Nephron progenitor cell (in vitro differentiated cells): ENCODE data around the gene C1orf21.

Experiments
- DNase-seq: peaks from one replicate; pipeline ENCODE4 v3.0.0; 2021
- H3K27ac Mint-ChIP-seq: 2 replicates; pipeline ENCODE4 v1.8.0; 2021; ENCODE audit warnings: mild to moderate bottlenecking, moderate library complexity, mixed read lengths
- H3K27me3 Mint-ChIP-seq: 2 replicates; pipeline ENCODE4 v1.8.0; 2021; ENCODE audit warnings: mild to moderate bottlenecking, low read depth, mixed read lengths; ENCODE audit not compliant: poor library complexity
- H3K36me3 Mint-ChIP-seq: 2 replicates; pipeline ENCODE4 v1.8.0; 2021; ENCODE audit warnings: low read depth, mixed read lengths
- H3K4me1 Mint-ChIP-seq: 2 replicates; pipeline ENCODE4 v1.8.0; 2021; ENCODE audit warnings: mixed read lengths
- H3K4me3 Mint-ChIP-seq: 2 replicates; pipeline ENCODE4 v1.8.0; 2021; ENCODE audit warnings: mild to moderate bottlenecking, moderate library complexity, mixed read lengths
- H3K9me3 Mint-ChIP-seq: 2 replicates; pipeline ENCODE4 v1.8.0; 2021; ENCODE audit warnings: mild to moderate bottlenecking, moderate library complexity, mixed read lengths
- TF ChIP-seq, protein P1 (sequence below): fragments of 200-600 bp; sonication (generic); IDR thresholded peaks from 2 replicates; pipeline ENCODE4 v1.5.0; 2021; ENCODE audit warnings: antibody characterized with exemption

C1orf21 gene

DNA sequence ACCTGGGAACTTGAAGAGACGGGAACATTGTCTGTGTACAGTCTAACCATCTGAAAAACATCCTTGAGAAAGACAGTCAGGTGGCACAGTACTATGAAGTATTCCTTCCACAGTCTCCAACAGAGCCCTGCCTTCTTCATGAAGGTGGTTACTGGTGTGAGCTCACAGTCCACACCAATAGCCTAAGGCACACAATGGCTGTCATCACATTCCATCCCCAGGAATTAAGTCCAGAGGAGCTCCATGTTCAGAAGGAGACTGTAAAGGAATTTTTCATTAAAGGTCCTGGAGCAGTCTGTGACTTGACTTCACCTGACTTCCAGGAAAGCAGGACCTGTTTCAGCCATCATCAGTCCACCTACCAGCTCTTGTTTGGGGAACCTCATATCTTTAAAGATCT is 180.2 kb downstream of the C1orf21 start:
- Mint-ChIP-seq H3K27ac (no peak overlapping the region), H3K4me3 (no peak overlapping the region), H3K4me1 (no peaks in the 10 kb centered on the region), H3K9me3 (no peaks in the 10 kb centered on the region), H3K27me3 (peaks cover 2% of the 10 kb centered on the region), H3K36me3 (no peaks in the 10 kb centered on the region)
- TF ChIP-seq, protein P1, sequence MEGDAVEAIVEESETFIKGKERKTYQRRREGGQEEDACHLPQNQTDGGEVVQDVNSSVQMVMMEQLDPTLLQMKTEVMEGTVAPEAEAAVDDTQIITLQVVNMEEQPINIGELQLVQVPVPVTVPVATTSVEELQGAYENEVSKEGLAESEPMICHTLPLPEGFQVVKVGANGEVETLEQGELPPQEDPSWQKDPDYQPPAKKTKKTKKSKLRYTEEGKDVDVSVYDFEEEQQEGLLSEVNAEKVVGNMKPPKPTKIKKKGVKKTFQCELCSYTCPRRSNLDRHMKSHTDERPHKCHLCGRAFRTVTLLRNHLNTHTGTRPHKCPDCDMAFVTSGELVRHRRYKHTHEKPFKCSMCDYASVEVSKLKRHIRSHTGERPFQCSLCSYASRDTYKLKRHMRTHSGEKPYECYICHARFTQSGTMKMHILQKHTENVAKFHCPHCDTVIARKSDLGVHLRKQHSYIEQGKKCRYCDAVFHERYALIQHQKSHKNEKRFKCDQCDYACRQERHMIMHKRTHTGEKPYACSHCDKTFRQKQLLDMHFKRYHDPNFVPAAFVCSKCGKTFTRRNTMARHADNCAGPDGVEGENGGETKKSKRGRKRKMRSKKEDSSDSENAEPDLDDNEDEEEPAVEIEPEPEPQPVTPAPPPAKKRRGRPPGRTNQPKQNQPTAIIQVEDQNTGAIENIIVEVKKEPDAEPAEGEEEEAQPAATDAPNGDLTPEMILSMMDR: no peak
- no peak for DNase-seq

DNA sequence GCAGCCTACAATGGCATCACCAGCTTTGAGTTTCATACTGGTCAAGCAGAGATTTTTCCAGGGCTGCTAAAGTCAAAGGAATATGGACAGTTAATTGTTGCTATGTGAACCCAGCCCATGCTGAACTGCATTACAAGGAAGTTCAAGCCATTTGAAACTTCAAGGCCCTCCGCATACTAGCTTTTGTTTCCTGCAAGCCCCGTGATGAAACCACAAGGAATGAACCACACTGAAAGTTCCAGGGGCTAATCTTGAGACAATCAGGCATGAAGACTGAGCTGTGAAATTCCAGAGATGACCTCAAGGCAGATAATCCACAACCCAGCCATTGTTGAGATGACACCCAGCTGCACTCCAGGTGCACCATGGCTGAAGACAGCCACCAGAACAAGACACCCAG is 180.8 kb downstream of the C1orf21 start:
- no peaks in the 10 kb centered on the region for H3K9me3 Mint-ChIP-seq
- DNase-seq: no peak
- TF ChIP-seq, protein P1: no peak
- no peak overlapping the region for H3K27ac Mint-ChIP-seq
- no peaks in the 10 kb centered on the region for H3K36me3 Mint-ChIP-seq
- H3K4me1 Mint-ChIP-seq: no peaks in the 10 kb centered on the region
- H3K27me3 Mint-ChIP-seq: peaks cover 2% of the 10 kb centered on the region
- no peak overlapping the region for H3K4me3 Mint-ChIP-seq

DNA sequence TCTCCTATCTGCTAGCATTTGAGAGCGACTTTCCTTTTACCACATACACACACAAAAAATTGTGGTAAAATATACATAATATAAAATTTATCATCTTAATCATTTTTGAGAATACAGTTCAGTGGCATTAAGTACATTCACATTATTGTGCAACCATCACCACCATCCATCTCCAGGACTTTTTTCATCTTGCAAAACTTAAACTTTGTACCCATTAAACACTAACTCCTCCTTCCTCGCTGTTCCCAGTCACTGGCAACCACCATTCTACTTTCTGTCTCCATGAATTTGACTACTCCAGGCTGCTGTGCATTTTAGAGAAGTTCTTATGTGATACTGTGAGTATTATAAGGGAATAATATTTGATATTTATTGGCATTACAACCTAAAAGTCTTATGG is 181.3 kb downstream of the C1orf21 start:
- no peaks in the 10 kb centered on the region for H3K4me1 Mint-ChIP-seq
- DNase-seq: no peak
- H3K9me3 Mint-ChIP-seq: no peaks in the 10 kb centered on the region
- peaks cover 2% of the 10 kb centered on the region for H3K27me3 Mint-ChIP-seq
- no peak overlapping the region for H3K27ac Mint-ChIP-seq
- no peak overlapping the region for H3K4me3 Mint-ChIP-seq
- TF ChIP-seq, protein P1: no peak
- no peaks in the 10 kb centered on the region for H3K36me3 Mint-ChIP-seq

DNA sequence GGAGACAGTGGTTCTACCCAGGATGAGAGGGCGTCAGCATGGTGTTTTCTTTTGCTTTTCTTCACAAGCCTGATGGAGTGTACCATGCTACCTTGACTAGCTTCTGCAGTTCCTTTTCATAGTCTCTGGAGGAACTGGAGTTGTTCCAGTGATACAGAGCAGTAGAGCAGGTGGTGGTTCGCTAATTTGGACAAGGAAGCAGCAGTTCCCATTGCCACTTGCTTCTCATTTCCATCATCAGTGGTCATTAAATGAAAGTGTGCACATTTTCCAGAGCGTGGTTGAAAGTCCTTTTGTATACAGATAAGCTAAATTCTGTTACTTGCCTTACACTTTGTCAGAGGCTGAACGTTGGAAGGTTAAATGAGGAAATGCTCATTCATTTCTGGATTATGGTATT is 182.3 kb downstream of the C1orf21 start:
- Mint-ChIP-seq H3K9me3 (no peaks in the 10 kb centered on the region), H3K4me1 (no peaks in the 10 kb centered on the region), H3K27me3 (peaks cover 2% of the 10 kb centered on the region), H3K36me3 (no peaks in the 10 kb centered on the region), H3K4me3 (no peak overlapping the region), H3K27ac (no peak overlapping the region)
- DNase-seq: no peak
- TF ChIP-seq, protein P1: no peak

DNA sequence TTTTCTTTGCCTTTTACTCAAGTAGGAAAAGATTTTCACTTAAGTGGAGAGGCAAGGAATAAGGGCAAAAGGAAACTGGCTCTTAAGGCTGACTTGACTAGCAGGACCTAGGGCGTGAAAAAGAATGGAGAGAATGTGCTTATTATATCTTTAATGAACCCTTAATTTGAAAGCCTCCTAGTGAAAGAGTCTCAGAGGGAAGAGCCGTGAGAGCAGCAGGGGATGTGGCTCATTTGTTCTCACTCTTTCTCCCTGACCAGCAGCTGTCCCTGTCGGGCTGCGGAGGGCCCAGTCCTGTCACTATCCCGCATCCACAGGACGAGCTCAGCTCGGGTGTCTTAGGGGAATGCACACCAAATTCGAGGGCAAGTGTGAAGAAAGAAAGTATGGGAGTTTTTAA is 187.8 kb downstream of the C1orf21 start:
- no peaks in the 10 kb centered on the region for H3K9me3 Mint-ChIP-seq
- H3K27ac Mint-ChIP-seq: no peak overlapping the region
- DNase-seq: peak; percentile 9
- peaks cover 3% of the 10 kb centered on the region for H3K27me3 Mint-ChIP-seq
- no peak overlapping the region for H3K4me3 Mint-ChIP-seq
- TF ChIP-seq, protein P1: no peak
- H3K36me3 Mint-ChIP-seq: no peaks in the 10 kb centered on the region
- peaks cover 25% of the 10 kb centered on the region for H3K4me1 Mint-ChIP-seq

DNA sequence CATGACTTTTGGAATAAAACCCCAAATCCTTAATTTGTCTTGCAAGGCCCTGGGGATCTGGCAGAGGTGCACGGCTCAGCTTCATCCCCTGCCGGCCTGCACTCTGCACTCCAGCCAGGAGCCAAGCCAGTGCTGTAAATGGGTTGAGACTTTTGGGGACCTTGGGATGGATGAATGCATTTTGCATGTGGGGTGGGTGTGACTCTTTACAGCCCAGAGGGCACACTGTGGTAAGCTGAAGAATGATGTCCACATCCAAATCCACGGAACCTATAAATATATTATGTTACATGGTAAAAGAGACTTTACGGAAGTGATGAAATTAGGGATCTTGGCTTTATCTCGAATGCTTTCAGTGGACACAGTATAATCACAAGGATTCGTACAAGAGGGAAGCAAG is 190.0 kb downstream of the C1orf21 start:
- TF ChIP-seq, protein P1: no peak
- peaks cover 3% of the 10 kb centered on the region for H3K27me3 Mint-ChIP-seq
- no peak for DNase-seq
- peak overlapping the region; percentile 82 for H3K27ac Mint-ChIP-seq
- H3K4me3 Mint-ChIP-seq: no peak overlapping the region
- peaks cover 13% of the 10 kb centered on the region for H3K36me3 Mint-ChIP-seq
- H3K4me1 Mint-ChIP-seq: peaks cover 26% of the 10 kb centered on the region
- H3K9me3 Mint-ChIP-seq: peaks cover 12% of the 10 kb centered on the region
